NCI-H345 treated with DMSO at 0.1 percent for 48 hours (cell line): ENCODE results near the gene TPX2.

Source experiments
- DNase-seq: peaks from one replicate; lab custom pipeline; 2025; ENCODE audit not compliant: unreplicated experiment; lab: John Stamatoyannopoulos, UW

The TPX2 gene

GRCh38 chr20:31831771-31832306, 92.7 kb downstream of the TPX2 start:
- DNase-seq, result no peak

GRCh38 chr20:31833130-31833930, 94.2 kb downstream of the TPX2 start:
- DNase-seq, result no peak

GRCh38 chr20:31833931-31834521, 94.9 kb downstream of the TPX2 start:
- no peak for DNase-seq

GRCh38 chr20:31835554-31835953, 96.5 kb downstream of the TPX2 start:
- DNase-seq, result no peak

- DNase-seq, result no peak
Observed at GRCh38 chr20:31835977-31836852, 97.1 kb downstream of the TPX2 start.

- DNase-seq, result no peak
Observed at GRCh38 chr20:31836853-31837608, 97.9 kb downstream of the TPX2 start.

- DNase-seq, result no peak
Observed at GRCh38 chr20:31837896-31838397, 98.9 kb downstream of the TPX2 start.

- DNase-seq, result no peak
Observed at GRCh38 chr20:31838646-31839292, 99.7 kb downstream of the TPX2 start.

GRCh38 chr20:31839782-31840487, 100.8 kb downstream of the TPX2 start:
- DNase-seq, result no peak

GRCh38 chr20:31840906-31841816, 102.1 kb downstream of the TPX2 start:
- no peak for DNase-seq

GRCh38 chr20:31841928-31842327, 102.8 kb downstream of the TPX2 start:
- no peak for DNase-seq

- DNase-seq, result no peak
Observed at GRCh38 chr20:31842471-31843157, 103.5 kb downstream of the TPX2 start.

GRCh38 chr20:31843288-31843687, 104.2 kb downstream of the TPX2 start:
- no peak for DNase-seq

GRCh38 chr20:31843881-31844280, 104.8 kb downstream of the TPX2 start:
- DNase-seq, result no peak

- DNase-seq, result no peak
Observed at GRCh38 chr20:31844737-31845299, 105.7 kb downstream of the TPX2 start.

- DNase-seq, result no peak
Observed at GRCh38 chr20:31845300-31845863, 106.3 kb downstream of the TPX2 start, which contains the start of gene FOXS1. Gene FOXS1, minus strand, starts transcription at chr20:31845604. Its CDS starts 62 bp downstream, at chr20:31845542.

GRCh38 chr20:31846793-31847138, 107.7 kb downstream of the TPX2 start:
- no peak for DNase-seq
